GM18519 (cell line): Measurements from ENCODE around the gene SOX6.

ENCODE experiments used
- ATAC-seq: cut with Tn5 transposase; IDR thresholded peaks from one replicate; pipeline ENCODE4 v1.9.1; 2021; ENCODE audit warnings: mild to moderate bottlenecking, moderate library complexity; ENCODE audit not compliant: unreplicated experiment, low FRiP score

SOX6 gene

DNA sequence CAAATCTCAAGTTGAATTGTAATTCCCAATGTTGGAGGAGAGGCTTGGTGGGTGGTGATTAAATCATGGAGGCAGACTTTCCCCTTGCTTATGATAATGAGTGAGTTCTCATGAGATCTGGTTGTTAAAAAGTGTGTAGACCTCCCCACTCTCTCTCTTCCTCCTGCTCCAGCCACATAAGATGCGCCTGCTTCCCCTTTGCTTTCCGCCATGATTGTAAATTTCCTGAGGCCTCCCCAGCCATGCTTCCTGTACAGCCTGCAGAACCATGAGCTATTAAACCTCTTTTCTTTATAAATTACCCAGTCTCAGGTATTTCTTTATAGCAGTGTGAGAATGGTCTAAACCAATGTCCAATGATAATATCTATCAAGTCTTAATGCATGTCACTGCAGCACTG lies 34.2 kb downstream of the SOX6 start:
- no peak for ATAC-seq

DNA sequence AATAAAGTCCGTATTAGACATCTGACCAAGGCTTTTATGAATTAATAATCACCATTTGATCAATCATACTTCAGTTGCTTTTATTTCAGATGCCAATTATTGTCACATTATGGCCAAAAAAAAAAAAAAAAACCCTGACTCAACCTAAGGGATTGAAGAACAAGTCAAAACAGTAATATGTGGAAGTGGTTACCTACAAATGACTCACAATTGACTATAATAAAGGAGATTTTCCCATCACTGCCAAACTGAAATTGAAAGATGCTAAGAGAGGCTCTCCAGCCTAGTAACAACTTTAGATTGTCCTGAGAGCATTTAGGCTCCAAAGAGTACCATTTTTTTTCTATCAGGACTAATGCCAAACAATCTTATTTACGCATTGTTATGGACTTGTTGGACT lies 35.2 kb downstream of the SOX6 start:
- ATAC-seq = no peak

DNA sequence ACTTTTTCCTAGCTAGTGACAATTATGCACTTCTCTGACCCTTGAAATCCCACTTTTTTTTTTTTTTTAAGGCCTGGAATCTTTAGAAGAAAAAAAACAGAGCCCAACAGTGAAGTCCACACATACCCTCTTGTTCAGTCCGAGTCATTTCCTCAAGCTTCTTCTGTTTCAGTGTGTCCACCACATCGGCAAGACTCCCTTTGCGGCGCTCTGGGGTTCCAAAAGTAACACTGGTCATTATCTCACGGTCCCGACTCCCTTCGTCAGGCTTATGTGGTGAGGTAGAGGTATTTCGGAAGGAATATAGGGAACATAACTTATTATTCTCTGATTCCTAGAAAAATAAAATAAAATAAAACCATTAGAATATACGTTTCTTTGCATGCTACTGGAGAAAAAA lies 38.0 kb downstream of the SOX6 start:
- ATAC-seq = no peak

DNA sequence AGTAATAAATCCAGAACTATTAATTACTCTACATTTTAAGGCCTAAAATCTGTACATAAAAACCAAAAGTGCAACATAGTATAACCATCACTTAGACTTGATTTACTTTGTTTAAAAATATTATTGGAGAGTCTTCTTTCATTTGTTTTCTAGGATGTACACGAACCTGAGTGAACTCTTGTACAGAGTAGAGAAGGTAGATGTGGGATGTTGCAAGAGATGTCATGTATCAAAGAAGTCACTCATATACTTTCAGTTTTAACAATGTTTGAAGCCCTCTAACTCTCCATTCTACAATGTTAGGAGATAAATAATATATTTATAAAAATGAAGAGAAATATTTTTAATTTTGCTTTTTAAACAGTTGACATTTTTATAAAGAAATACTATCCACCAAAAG lies 38.6 kb downstream of the SOX6 start:
- ATAC-seq = no peak

DNA sequence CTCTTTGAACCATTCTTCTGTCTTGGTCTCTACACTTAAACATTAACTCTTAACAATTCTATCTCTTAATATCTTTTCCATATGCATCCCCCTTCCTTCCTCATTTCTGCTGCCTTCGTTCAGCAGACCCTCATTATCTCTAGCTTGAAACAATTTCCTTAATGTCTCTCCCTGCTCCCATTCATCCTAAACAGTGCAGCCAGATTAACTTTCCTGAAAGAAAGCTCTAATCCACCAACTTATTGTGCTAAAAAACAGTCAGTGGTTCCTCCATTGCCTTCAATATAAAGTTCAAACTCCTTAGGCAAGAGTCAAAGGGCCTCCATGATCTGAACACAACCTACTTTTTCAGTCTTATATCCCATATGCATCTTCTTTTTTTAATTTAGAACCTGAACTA lies 42.5 kb downstream of the SOX6 start:
- ATAC-seq = no peak

DNA sequence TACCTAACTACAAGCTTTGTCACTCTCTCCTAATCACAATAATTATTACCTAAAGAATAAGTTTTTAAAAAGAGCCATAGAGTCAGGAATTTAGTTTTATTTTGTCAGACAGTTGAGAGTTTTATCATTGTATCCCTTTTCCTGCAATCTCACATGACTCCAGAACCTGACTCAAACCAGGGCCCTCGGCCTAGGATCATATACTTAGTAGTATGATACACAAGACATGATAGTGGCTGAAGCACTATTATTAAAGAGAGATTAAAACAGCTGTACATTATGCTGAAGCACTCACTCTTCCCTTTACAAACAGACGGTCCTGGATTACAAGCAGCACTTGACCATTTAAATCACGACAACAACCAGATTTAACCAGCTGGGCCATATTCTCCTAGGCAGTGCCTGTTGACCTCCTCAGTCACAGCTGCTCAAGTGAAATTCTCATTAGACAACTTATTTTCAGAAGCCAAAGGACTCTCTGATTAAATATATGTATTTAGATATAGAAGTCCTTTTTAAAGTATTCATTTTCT lies 44.0 kb downstream of the SOX6 start:
- no peak for ATAC-seq

DNA sequence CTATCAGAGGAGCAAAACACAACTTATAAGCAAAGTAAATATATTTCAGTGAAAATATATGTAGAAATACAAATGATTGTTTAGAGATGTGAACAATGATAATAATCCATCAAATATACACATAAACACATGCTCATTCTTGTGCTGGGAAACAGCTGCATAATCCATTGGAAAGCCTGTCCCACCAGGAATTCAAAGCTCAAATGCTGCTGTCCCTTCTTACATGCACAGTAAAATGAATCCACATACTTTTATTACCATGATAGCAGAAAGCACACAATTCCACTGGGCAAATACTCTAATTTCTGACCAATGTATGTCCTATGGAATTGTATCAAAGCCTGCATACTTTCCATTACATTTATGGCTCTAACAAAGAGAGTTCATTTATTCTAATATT lies 44.5 kb downstream of the SOX6 start:
- no peak for ATAC-seq

DNA sequence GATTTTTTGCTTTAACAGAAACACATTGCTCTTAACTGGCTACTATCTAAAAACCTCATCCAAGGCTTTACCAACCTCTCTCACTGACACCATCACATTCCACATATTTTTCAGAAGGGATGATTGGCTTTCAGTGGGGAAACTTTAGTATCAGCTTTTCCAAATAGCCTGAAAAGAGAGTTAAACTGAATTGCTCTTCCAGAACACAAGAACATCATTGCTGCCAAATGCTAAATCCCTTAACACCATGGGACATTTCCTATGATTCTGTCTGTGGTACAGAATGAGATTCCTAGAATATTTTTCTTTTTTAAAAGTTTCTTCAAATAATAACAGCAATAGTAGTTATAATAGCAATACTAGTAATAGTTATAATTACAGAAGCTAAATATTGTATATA lies 45.4 kb downstream of the SOX6 start:
- no peak for ATAC-seq

DNA sequence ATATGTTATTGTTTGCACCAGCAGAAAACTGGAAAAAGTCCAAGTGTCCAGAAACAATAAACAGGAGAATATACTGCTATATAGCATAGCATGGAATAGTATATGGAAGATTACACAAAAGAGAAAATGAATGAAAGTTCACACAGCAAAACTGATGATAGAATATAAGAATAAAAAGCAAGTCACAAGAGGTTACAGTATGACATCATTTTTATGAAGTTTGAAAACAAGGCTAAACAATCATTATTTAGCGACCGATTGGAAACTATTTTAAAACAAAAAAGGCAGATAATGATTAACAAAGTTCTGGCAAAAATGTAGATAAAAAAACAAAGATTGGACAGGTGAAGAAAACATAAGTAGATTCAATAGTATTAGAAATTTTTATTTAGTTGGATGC lies 47.1 kb downstream of the SOX6 start:
- no peak for ATAC-seq

DNA sequence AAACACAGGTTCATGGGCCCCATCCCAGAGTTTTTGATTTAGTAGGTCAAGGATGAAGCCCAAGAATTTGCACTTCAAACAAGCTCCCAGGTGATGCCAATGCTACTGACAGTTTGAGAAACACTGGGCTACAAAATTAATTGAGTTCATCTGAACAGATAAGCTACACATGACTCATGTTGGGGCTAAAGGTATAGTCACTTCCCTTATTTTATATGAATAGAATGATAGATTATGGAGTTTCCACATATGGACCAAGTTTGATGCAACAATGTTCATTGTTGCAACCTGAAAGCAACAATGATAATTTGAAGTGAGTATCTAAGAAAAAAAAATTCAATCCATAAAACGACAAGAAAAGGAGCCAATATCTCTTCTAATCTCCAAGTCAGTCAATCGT lies 54.9 kb downstream of the SOX6 start:
- no peak for ATAC-seq

DNA sequence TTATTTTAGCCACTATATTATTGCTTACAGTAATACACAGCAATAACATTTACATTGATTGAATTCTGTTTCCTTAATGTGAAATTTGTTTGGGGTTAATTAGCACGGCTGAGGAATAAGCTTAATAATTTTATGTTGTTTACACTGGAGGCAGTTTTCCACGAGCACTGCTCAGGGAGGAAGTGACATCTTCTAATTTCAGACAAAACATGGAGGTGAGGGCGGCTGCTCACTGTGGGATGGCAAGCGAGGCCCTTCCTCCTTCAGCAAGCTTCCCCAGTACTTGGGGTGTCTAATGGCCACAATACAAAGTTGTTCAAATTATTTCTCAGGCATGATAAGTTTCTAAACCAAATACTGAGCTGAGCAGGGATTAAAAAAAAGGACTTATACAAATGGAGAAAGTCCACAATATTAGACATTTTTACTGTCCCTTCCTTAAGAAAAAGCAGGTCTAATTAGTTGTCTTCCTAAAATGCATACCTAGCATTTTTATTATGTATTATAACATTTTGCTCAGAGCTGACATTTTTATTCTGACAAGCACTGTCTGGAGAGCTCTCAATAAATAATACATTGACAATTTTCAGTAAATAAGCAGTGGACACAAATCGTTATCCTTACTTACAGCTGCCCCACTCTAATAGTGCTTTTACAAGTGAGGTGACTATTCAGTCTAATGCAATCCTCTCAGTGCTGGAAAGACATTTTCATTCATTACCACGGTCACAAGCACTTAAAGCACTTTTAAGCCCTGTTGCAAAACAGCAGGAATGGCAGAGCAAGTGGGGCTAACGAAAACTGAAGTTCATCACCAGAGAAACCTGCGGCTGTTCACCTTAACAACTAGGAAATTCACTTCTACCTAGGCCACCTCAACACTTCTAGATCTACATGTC lies 56.2 kb downstream of the SOX6 start:
- no peak for ATAC-seq

DNA sequence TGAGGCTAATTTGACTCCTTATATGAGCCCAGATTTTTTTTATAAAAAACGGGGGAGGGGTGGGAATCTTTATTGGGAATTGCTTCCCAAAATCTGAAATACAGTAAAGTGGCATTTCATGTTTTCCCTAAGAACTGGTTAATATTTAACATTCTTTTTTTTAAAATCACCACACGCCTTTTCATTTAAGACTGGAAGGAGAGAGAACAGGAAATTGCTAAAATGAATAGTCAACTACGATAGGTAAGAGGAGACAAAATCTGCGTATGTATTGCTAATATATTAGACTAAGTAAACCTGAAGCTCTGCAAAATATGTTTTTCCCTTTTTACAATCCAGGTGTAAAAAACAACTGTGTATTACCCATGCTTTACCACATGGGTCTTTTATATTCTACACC lies 57.0 kb downstream of the SOX6 start:
- ATAC-seq = no peak

DNA sequence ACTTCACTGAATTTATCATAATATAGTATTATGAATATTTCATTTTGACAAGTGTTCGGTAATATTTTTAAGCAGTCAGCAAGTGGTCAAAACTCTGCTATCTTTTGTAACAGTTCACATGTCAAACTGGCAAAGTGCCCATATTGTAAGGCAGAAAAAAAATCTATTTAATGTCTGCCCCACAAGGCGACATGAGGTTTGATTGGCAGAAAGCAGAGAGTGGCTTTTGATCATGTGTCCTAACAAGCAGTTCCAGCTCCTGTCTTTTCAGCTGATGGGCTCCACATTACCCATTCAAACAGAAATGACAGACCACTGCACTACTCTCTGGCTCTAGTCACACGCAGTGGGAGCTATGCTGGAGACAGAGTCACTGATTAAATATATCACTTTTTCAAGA lies 59.0 kb downstream of the SOX6 start:
- no peak for ATAC-seq

DNA sequence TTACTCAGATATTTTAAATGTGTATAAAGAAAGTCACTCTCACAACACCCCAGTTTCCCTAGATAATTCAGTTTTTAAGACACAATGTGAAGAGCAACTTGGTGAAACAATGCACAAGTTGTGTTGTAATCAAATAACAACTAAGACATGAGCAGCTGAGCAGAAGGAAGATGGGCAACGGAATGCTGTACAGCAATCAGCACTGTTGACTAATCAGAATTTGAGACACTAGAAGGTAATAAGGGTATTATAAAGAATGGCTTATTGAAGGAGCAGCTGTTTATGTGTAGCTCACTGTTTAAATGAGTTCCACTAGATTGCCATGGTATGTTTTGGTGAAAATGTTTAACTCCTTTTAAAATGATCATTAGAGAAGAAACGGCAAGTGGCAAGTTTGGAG lies 60.1 kb downstream of the SOX6 start:
- no peak for ATAC-seq

DNA sequence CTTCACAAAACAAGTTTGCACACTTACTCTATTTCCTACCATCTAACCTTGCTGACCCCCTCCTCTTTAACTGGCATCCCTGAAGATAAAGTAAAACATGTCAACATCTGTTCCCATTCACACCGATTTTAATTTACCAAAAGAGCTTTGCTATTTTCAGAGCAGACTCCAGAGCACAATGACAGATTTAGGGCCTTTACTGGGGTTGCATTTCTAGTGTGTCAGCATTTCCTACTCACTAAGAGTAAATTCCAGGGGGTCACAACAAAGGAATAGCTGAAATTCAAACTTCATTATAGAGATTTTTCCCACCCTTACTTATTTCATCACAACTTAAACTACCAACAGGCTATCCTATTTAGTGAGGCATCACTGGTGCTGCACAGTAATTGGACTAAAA lies 60.8 kb downstream of the SOX6 start:
- ATAC-seq = no peak

DNA sequence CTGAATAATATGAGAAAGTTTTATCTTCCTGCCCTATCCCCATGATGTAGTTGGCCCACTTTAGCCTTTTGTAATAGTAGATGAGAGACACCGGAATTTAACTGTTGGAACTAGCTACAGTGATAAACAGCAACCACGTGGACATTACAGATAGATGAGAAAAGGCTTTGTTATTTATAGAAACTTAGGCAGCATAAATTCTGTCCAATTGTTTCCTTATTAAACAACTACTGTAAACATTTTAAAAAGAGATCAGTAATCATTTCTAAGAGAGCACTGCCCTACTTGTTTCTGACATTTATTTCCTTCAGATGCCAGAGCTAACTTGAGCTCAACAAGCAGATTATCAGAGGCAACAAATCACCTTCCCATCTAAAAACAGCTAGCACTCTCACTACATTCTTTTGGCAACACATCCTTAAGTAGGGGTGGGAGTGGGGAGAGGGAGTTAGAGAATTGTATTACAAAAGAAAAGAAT lies 63.1 kb downstream of the SOX6 start:
- no peak for ATAC-seq

DNA sequence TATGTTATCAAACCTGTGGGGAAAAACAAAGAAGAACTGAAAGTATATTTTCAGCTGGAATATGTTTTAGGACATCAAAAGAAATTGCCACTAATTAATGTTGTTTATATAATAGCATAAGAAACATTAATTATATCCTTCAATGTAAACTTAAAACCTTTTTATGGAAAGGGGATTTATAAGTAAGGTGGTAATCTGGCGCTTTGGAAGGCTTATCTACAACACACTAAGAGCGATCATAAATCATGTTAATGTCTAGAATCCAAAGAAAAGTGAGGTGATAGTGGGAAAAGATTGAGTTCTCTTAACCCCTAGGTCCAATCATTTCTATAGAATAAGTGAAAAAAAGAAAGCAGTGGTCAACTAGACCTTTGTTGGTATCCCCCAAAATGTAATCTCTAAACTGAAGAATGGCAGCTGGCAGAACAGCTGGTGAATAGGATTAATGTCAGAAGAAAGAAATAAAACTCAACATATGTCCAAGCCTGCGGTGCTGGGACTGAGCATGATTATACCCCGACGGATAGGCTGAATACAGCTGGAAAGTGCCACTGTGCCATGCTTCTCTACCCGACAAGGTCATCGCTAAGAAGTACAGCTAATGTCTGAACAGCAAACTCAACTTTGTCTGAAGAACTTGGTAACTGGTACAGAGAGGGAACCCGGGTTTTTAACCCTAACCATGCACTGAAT lies 64.0 kb downstream of the SOX6 start:
- ATAC-seq = no peak

DNA sequence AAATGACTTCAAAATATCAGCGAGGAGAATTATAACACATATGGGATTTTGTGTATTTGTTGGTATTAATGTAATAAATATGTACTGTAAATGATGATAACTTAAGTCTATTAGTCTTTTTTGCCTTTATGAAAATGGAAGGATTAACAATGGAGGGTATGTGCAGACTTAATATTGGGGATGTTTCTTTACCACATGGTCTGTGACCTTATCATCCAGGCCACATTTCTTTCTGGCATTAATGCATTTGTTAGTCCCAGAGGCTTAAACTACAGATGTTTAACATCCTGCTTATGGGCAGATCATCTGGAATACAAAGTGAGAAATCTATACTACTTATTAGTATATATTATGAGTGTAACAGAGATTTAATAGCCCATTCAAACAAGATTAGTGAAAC lies 64.6 kb downstream of the SOX6 start:
- ATAC-seq = no peak

DNA sequence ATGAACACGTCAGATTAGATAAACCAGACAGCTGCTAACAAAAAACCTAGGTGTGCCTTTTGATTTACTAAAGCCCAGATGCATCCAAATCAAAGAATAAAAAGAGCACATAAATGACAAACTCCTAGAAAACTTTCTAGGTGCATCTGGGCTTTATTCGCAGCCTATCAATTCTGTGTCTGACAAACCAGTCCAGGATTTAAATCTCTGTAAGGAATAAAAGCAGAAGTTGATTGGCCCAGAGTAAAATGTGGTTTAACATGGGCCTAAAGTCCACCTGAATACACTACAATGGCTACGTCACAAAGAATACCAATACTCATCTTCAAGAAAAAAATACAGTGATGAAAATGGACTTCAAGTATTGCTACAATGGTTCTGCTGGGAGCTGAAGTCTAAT lies 66.8 kb downstream of the SOX6 start:
- no peak for ATAC-seq

DNA sequence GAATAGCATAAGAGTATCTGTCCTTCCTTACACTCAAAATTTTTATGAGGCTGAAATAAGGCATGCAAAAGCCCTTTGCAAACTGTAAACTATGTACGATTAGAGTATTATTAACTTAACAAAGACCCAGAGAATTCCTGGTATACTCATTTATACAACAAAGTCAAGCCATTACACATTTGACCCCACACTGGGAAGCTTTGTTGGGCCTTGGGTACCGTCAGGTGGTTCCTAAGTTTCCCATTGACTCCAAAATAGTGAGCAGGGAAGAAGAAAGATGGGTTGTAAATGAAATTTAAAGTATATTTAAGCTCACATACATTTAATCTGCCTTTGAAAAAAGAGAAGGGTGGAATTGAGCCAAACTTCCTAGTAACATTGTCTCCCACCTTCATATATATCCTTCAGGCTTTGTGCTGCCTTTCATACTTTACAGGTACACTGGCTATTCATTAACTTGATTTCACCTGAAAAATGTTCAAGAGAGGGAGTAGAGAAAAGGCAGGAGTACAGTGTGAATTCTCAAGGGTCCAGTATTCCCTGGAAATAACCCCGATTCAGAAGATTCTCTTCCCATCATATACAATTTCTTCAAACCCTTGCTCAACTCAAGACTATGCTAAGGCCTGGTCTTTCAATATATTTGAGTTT lies 68.6 kb downstream of the SOX6 start:
- no peak for ATAC-seq

DNA sequence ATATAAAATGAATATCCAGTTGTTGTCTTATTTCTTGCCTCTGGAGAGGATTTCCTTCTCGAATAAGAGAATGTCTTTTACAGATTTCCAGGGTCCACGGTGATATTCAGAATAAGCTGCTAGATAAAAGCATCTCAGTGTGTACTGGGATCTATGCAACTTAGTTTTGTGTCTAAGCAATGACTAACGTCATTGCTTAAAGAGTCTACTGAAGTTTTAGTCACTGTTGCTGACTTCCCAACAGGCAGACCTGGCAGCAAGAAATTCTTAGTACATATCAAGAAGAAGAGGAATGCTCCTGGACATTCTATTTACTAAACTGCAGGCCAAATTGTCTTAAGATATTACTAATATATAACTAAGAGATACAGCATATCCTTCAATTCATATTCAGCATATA lies 70.3 kb downstream of the SOX6 start:
- ATAC-seq = no peak
